ENCODE results near the gene BACE1.

DNA sequence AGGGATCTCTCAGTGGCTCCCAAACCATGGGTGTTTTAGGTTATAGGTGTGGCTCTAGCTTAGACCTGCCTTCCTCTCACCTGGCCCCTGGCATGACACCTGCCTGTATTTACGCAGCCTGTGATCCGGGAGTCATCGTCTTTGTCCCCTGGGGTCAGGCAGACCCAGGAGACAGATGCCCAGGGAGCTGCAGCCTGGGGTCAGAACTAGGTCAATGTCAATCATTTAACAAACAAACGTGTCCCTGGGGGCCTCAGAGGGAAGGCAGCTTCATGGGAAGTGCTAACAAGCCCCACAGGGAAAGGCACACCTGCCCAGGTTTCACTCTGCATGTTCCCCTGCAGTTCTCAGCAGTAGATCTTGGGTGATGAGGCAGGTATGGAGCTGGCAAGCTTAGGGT is 13.0 kb downstream of the BACE1 start:
- TF ChIP-seq POLR2AphosphoS5 (IDR thresholded peaks at IDR 0.05; ENCODE audit: low read depth, low read length) (no peak), POLR2A (IDR thresholded peaks at IDR 0.05; ENCODE audit: low read depth, low read length) (no peak)

Data from GM12892 (cell line).